Colonic mucosa (tissue), 4 donors: Measurements from ENCODE around the gene SLC25A36. TPM values are rescaled to one million over a fixed set of nuclear protein-coding genes. Genes with fewer than 3 reads are reported as not detected.
A peak's percentile ranks its signal among the peaks of the same experiment; 100 is the strongest.

Experiments
- DNase-seq: peaks from one replicate; pipeline ENCODE4 v3.0.0-alpha.2; 2020
- H3K27ac ChIP-seq: fragments of 200-600 bp; one replicate; pipeline ENCODE4 v1.8.0; 2021
- H3K27me3 ChIP-seq: fragments of 200-600 bp; one replicate; pipeline ENCODE4 v1.8.0; 2021
- H3K36me3 ChIP-seq: fragments of 200-600 bp; one replicate; pipeline ENCODE4 v1.8.0; 2021
- H3K4me1 ChIP-seq: fragments of 200-600 bp; one replicate; pipeline ENCODE4 v1.8.0; 2021; ENCODE audit warnings: mild to moderate bottlenecking
- H3K4me3 ChIP-seq: fragments of 200-600 bp; one replicate; pipeline ENCODE4 v1.8.0; 2021
- H3K9ac ChIP-seq, 2 donors: one replicate each; pipeline ENCODE4 v1.7.0; 2013; ENCODE audit warnings: control low read depth in 2 of 2, low read depth in 2 of 2, low read length in 2 of 2
- H3K9me3 ChIP-seq: fragments of 200-600 bp; one replicate; pipeline ENCODE4 v1.8.0; 2021
- intact Hi-C: fragments of 100-400 bp; cut with DNase I; formaldehyde crosslinking; loops from one replicate; pipeline ENCODE4 v1.14.1; 2022
- total RNA-seq, 2 donors: library from RNA; stranded (reverse); fragmentation: NEBNext Ultra II Directional in 1 of 2; extraction: Animal tissue kit (Norgen Biotek cat#: 25700) in 1 of 2; gene quantifications; one replicate each; pipeline ENCODE4 v1.2.1, GENCODE V29; 2021
- TF ChIP-seq, protein P1 (sequence below): fragments of 200-600 bp; IDR thresholded peaks from one replicate; pipeline ENCODE4 v1.8.0; 2022; ENCODE audit warnings: antibody characterized with exemption, mild to moderate bottlenecking
- donor health status: healthy.
- donor health status: DM: no; HTN: no; CAD: no.
- donor health status: DM: no; HTN: no; CAD: no.

The SLC25A36 gene
- total RNA-seq, 2 donors from 2014 or later: 38.1 to 67.5 TPM

DNA sequence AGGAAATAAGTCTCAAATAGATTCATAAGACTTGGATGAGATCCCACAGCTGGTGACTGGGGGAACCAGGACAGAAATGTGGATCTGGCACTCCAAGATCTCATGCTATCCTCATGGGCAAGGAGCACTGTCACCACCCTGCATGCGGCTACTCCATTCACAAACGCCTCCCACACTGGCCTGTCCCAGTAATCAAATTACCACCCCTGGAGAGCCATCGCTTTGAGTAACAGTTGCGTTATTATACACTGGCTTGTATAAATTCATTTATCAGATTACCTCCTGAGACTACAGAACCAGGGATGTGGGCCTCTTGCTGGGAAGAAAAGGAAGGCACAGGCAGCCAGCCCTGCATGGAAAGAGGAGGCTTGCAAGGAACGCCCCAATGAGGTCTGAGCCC, 27.9 kb upstream of the SLC25A36 start:
- Histone ChIP-seq H3K36me3 (no peaks in the 10 kb centered on the region), H3K27me3 (no peaks in the 10 kb centered on the region), H3K4me1 (no peaks in the 10 kb centered on the region), H3K27ac (no peak overlapping the region), H3K9me3 (no peaks in the 10 kb centered on the region), H3K9ac (no peak overlapping the region), H3K4me3 (no peak overlapping the region)
- no peak for DNase-seq
- TF ChIP-seq, protein P1, sequence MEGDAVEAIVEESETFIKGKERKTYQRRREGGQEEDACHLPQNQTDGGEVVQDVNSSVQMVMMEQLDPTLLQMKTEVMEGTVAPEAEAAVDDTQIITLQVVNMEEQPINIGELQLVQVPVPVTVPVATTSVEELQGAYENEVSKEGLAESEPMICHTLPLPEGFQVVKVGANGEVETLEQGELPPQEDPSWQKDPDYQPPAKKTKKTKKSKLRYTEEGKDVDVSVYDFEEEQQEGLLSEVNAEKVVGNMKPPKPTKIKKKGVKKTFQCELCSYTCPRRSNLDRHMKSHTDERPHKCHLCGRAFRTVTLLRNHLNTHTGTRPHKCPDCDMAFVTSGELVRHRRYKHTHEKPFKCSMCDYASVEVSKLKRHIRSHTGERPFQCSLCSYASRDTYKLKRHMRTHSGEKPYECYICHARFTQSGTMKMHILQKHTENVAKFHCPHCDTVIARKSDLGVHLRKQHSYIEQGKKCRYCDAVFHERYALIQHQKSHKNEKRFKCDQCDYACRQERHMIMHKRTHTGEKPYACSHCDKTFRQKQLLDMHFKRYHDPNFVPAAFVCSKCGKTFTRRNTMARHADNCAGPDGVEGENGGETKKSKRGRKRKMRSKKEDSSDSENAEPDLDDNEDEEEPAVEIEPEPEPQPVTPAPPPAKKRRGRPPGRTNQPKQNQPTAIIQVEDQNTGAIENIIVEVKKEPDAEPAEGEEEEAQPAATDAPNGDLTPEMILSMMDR: no peak
- intact Hi-C loops: no loop called here

DNA sequence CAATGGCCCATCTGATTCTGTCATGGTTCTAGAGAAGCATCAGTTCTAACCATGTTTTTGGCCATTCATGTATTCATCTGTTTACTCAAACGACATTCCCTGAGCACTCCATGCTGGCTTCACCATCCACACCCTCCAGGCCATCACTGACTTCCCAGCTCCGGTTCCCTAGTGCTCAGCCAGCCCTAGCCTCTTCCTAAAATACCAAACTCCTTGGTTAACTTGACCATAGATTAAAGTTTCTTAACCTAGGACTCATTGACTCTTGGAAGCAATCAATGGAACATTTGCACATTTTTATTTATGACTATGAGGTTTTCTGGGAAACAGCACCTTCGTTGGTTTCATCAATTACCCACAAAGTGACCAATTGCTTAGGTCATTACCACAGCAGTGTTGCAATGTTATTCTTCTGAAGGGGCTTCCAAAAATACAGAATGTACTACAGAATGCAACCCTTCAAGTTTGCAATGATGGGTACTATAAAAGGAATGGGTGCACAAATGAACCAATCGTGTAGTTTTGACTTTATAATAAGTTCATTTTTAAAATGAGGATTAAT, 27.2 kb upstream of the SLC25A36 start:
- no peak for DNase-seq
- H3K4me1 ChIP-seq: no peaks in the 10 kb centered on the region
- no peak overlapping the region for H3K9ac ChIP-seq
- no peak overlapping the region for H3K27ac ChIP-seq
- H3K4me3 ChIP-seq: no peak overlapping the region
- H3K36me3 ChIP-seq: no peaks in the 10 kb centered on the region
- H3K9me3 ChIP-seq: no peaks in the 10 kb centered on the region
- H3K27me3 ChIP-seq: no peaks in the 10 kb centered on the region
- TF ChIP-seq, protein P1: no peak
- intact Hi-C loops: no loop called here

DNA sequence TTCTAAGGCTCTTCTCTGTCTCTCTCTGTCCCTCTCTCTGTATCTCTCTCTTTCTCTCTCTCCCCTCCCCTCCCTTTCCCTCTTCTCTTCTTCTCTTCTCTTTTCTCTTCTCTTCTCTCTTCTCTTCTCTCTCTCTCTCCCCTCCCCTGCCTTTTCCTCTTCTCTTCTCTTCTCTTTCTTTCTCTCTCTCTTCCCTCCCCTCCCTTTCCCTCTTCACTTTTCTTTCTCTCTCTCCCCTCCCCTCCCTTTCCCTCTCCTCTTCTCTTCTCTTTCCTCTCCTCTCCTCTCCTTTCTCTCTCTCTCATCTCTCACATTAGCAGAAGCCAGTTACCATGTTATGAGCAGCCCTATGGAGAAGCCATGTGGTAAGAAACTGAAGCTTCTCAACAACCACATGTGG, 25.0 kb upstream of the SLC25A36 start:
- intact Hi-C loops: no loop called here
- H3K4me3 ChIP-seq: no peak overlapping the region
- no peak for DNase-seq
- no peak overlapping the region for H3K9ac ChIP-seq
- H3K27ac ChIP-seq: no peak overlapping the region
- no peaks in the 10 kb centered on the region for H3K4me1 ChIP-seq
- TF ChIP-seq, protein P1: no peak
- H3K9me3 ChIP-seq: no peaks in the 10 kb centered on the region
- no peaks in the 10 kb centered on the region for H3K27me3 ChIP-seq
- no peaks in the 10 kb centered on the region for H3K36me3 ChIP-seq

DNA sequence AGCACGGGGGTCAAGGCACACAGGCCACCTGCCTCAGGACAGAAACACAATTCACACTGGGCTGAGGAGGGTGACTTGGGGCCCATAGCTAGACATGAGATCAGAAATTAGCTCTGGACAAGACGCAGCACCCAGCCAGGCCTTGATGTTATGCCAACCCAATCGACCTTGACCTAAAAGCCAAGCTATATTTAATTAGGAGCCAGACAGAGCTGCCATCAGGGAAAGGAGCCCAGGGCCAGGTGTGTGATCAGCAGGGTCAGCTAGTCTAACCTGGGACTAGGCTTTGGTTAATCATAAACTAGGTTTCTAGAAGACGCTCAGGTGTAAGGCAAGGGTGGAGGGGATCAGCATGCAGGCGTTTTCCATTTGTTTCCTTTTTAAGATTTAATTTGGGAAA, 23.9 kb upstream of the SLC25A36 start:
- no peaks in the 10 kb centered on the region for H3K27me3 ChIP-seq
- H3K27ac ChIP-seq: no peak overlapping the region
- no peak overlapping the region for H3K4me3 ChIP-seq
- H3K36me3 ChIP-seq: no peaks in the 10 kb centered on the region
- peak; percentile 44 for DNase-seq
- TF ChIP-seq, protein P1: no peak
- no peaks in the 10 kb centered on the region for H3K4me1 ChIP-seq
- no peak overlapping the region for H3K9ac ChIP-seq
- intact Hi-C loops: no loop called here
- no peaks in the 10 kb centered on the region for H3K9me3 ChIP-seq

DNA sequence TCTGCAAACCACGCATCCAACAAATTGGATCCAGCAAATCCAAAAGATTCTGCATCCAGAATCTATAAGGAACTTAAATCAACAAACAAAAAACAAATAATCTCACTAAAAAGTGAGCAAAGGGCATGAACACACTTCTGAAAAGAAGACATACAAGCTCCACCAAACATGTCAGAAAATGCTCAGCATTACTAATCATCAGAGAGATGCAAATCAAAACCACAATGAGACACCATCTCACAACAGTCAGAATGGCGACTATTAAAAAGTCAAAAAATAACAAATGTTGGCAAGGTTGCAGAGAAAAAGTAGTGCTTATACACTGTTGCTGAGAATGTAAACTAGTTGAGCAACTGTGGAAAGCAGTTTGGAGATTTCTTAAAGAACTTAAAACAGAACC, 21.6 kb upstream of the SLC25A36 start:
- H3K4me3 ChIP-seq: no peak overlapping the region
- TF ChIP-seq, protein P1: no peak
- H3K9ac ChIP-seq: no peak overlapping the region
- H3K27ac ChIP-seq: no peak overlapping the region
- no peaks in the 10 kb centered on the region for H3K36me3 ChIP-seq
- intact Hi-C loops: loop anchor here (10.0 kb wide), 1 partner anchor 55 kb away; no protein-coding TSS in a partner anchor
- DNase-seq: no peak
- H3K9me3 ChIP-seq: no peaks in the 10 kb centered on the region
- H3K4me1 ChIP-seq: no peaks in the 10 kb centered on the region
- no peaks in the 10 kb centered on the region for H3K27me3 ChIP-seq
